SU-DHL-6 (cell line): ENCODE measurements around the gene PWP1.

ENCODE experiments used
- EZH2phosphoT487 ChIP-seq: fragments of 200-600 bp; sonication (generic), shearing (Covaris generic); conservative IDR thresholded peaks from 2 replicates; pipeline ENCODE4 v1.6.1; 2018; ENCODE audit warnings: mild to moderate bottlenecking, antibody characterized with exemption, low read length, moderate library complexity, mixed read lengths
- TF ChIP-seq, protein P1 (sequence below): fragments of 200-600 bp; sonication (generic); IDR thresholded peaks from one replicate; pipeline ENCODE4 v1.5.1; 2017; ENCODE audit warnings: antibody characterized with exemption, mild to moderate bottlenecking, low read length, moderate library complexity; ENCODE audit not compliant: insufficient read depth, poor library complexity, severe bottlenecking

DNA sequence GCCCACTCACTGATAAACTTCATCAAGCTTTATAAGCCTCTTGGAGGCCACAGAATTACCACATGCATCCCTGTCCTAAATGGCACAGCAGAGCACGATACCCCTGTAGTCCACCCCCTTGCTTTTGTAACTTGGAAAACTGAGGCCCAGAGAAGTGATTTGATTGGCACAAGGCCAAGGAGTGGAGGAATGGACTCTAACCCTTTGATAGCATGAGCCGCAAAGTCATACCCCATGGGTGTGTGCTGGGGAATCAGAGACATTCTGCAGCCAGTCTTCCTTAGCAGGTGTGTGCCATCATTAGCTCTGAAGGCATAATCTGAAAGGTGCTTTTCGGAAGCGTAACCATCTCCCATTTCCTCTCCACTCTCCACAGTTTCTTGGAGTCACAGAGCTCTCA, 28.5 kb upstream of the PWP1 start:
- TF ChIP-seq, protein P1, sequence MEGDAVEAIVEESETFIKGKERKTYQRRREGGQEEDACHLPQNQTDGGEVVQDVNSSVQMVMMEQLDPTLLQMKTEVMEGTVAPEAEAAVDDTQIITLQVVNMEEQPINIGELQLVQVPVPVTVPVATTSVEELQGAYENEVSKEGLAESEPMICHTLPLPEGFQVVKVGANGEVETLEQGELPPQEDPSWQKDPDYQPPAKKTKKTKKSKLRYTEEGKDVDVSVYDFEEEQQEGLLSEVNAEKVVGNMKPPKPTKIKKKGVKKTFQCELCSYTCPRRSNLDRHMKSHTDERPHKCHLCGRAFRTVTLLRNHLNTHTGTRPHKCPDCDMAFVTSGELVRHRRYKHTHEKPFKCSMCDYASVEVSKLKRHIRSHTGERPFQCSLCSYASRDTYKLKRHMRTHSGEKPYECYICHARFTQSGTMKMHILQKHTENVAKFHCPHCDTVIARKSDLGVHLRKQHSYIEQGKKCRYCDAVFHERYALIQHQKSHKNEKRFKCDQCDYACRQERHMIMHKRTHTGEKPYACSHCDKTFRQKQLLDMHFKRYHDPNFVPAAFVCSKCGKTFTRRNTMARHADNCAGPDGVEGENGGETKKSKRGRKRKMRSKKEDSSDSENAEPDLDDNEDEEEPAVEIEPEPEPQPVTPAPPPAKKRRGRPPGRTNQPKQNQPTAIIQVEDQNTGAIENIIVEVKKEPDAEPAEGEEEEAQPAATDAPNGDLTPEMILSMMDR = no peak
- no peak for TF ChIP-seq EZH2phosphoT487
